HG03064 (cell line): ENCODE measurements around the gene DIO3.
"Not testable (repeated sequence)": the region's sequence is repeated elsewhere in the genome, so short reads cannot be mapped to it uniquely, and the experiment has no call there.

ENCODE experiments used
- ATAC-seq: cut with Tn5 transposase; IDR thresholded peaks from one replicate; pipeline ENCODE4 v1.9.1; 2021; ENCODE audit warnings: low read depth; ENCODE audit not compliant: unreplicated experiment

Gene DIO3

GRCh38 chr14:101540481-101541462, 20.5 kb upstream of the DIO3 start:
- ATAC-seq, result no peak

GRCh38 chr14:101542391-101542790, 18.9 kb upstream of the DIO3 start:
- ATAC-seq, result no peak

- no peak for ATAC-seq
Measured at GRCh38 chr14:101543814-101544213, 17.5 kb upstream of the DIO3 start.

- no peak for ATAC-seq
Measured at GRCh38 chr14:101544550-101544949, 16.7 kb upstream of the DIO3 start.

GRCh38 chr14:101546706-101547105, 14.6 kb upstream of the DIO3 start:
- no peak for ATAC-seq

- no peak for ATAC-seq
Measured at GRCh38 chr14:101547107-101547738, 14.1 kb upstream of the DIO3 start.

GRCh38 chr14:101547961-101548669, 13.2 kb upstream of the DIO3 start:
- no peak for ATAC-seq

- ATAC-seq, result no peak
Measured at GRCh38 chr14:101548710-101549109, 12.6 kb upstream of the DIO3 start.

GRCh38 chr14:101549154-101549553, 12.1 kb upstream of the DIO3 start:
- ATAC-seq, result no peak

- ATAC-seq, result not testable (repeated sequence)
Measured at GRCh38 chr14:101550202-101550912, 10.9 kb upstream of the DIO3 start.

GRCh38 chr14:101551729-101552595, 9.3 kb upstream of the DIO3 start:
- no peak for ATAC-seq

- ATAC-seq, result no peak
Measured at GRCh38 chr14:101552786-101553231, 8.5 kb upstream of the DIO3 start.

GRCh38 chr14:101553393-101553792, 7.9 kb upstream of the DIO3 start:
- no peak for ATAC-seq

- ATAC-seq, result no peak
Measured at GRCh38 chr14:101553931-101554330, 7.4 kb upstream of the DIO3 start.

- ATAC-seq, result no peak
Measured at GRCh38 chr14:101554991-101555668, 6.2 kb upstream of the DIO3 start.

- not testable (repeated sequence) for ATAC-seq
Measured at GRCh38 chr14:101555669-101556043, 5.6 kb upstream of the DIO3 start.

GRCh38 chr14:101556131-101556530, 5.2 kb upstream of the DIO3 start:
- ATAC-seq, result no peak

GRCh38 chr14:101556566-101557320, 4.6 kb upstream of the DIO3 start:
- no peak for ATAC-seq
